PC-9 (cell line): Measurements from ENCODE around the gene GPR78.

Source experiments
- CTCF ChIP-seq: fragments of 200-600 bp; sonication (generic); conservative IDR thresholded peaks from 2 replicates; pipeline ENCODE4 v1.6.1; 2017; ENCODE audit warnings: mixed run types, antibody characterized with exemption, mild to moderate bottlenecking, moderate library complexity
- EZH2 ChIP-seq: fragments of 200-600 bp; sonication (generic); IDR thresholded peaks from 2 replicates; pipeline ENCODE4 v1.8.0; 2017; ENCODE audit warnings: antibody characterized with exemption, low read depth

GRCh38 chr4:8601556-8601955 is 21.4 kb downstream of the GPR78 start:
- TF ChIP-seq CTCF (no peak), EZH2 (no peak)
